Stimulated activated CD4-positive, alpha-beta T cell treated with anti-CD3 and anti-CD28 coated beads, Interleukin-15, amount 100 ng/mL, for 24 hours (primary cell): ENCODE measurements around the gene TXNRD1.
A peak's percentile ranks its signal among the peaks of the same experiment; 100 is the strongest.
"Not testable (repeated sequence)": the region's sequence is repeated elsewhere in the genome, so short reads cannot be mapped to it uniquely, and the experiment has no call there.

Source experiments
- DNase-seq: peaks from one replicate; pipeline ENCODE4 v3.0.0-alpha.2; 2020

TXNRD1 gene

GRCh38 chr12:104376650-104377513 lies 161.3 kb downstream of the TXNRD1 start:
- DNase-seq = no peak

- DNase-seq = no peak
Observed at GRCh38 chr12:104377514-104377812, 161.9 kb downstream of the TXNRD1 start.

- DNase-seq = no peak
Observed at GRCh38 chr12:104378427-104378826, 162.8 kb downstream of the TXNRD1 start.

- no peak for DNase-seq
Observed at GRCh38 chr12:104381341-104381730, 165.8 kb downstream of the TXNRD1 start.

- DNase-seq = peak; percentile 85
Observed at GRCh38 chr12:104381731-104382480, 166.3 kb downstream of the TXNRD1 start.

GRCh38 chr12:104384141-104384880 lies 168.7 kb downstream of the TXNRD1 start:
- DNase-seq = peak; percentile 6

- DNase-seq = no peak
Observed at GRCh38 chr12:104385510-104385909, 169.9 kb downstream of the TXNRD1 start.

- no peak for DNase-seq
Observed at GRCh38 chr12:104386461-104386860, 170.9 kb downstream of the TXNRD1 start.

- no peak for DNase-seq
Observed at GRCh38 chr12:104387190-104387589, 171.6 kb downstream of the TXNRD1 start.

- not testable (repeated sequence) for DNase-seq
Observed at GRCh38 chr12:104394086-104394485, 178.5 kb downstream of the TXNRD1 start.
